GM18519 (cell line): Measurements from ENCODE around the gene RSRP1.

Source experiments
- ATAC-seq: cut with Tn5 transposase; IDR thresholded peaks from one replicate; pipeline ENCODE4 v1.9.1; 2021; ENCODE audit warnings: mild to moderate bottlenecking, moderate library complexity; ENCODE audit not compliant: unreplicated experiment, low FRiP score

The RSRP1 gene

DNA sequence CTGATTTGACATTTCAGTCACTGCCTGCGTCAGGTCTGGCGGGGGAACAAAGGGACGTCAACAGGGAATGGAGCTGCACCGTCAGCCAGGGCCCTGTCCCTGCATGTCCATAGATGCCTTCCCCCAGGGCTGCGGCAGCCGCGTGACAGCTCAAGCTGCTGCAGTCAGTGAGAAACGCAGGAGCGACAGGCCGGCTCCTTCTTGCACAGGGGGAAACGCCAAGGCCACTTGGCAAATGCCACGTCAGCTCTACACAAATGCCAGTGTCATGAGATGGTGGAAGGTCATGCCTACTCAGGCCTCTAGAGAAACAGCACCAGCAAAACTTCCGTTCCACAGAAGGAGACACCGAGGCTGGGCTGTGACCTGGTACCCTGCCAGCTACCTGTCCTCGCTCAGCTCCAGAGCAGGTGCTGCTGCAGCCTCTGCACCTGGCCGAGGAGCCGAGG, 52.7 kb downstream of the RSRP1 start:
- no peak for ATAC-seq

DNA sequence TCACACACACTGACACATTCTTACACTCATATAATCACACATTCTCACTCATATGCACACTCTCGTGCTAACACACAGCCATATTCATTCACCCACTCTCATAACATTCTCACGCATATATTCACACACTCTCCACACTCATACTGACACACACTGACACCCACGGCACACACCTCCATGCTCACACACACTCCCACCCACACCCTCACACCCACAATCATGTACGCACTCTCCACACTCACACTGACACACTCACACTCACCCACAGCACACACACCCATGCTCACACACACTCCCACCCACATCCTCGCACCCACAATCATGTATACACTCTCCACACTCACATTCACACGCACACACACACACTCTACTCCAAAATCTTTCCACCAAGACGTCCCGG, 53.2 kb downstream of the RSRP1 start:
- no peak for ATAC-seq

DNA sequence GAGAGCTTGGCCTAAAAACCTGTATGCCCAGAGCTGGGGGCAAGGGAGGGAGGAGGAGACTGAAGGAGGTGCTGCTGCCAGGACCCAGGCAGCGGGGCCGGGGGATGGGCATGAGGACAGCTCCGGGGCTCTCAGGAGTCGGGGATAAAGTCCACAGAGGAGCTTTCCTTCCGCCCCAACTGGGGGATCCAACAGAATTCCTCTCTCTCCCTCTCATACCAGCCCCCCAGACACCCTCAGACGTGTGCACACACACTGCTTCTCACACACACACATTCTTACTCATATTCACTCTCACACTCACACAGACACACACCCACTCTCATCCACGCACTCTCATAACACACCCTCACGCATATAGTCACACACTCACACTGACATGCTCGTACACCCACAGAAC, 54.0 kb downstream of the RSRP1 start:
- no peak for ATAC-seq
